ENCODE measurements around the gene KIRREL3. TPM values are rescaled to one million over a fixed set of nuclear protein-coding genes. Genes with fewer than 3 reads are reported as not detected.

Gene KIRREL3
- total and polyA plus RNA-seq, 2 donors (not counting 3 experiments of a cell fraction or from before 2014, with no cell fraction given), result not detected

- dilution Hi-C loops (cut with MboI; ENCODE audit: extremely low pct_ligation_motif_present, low sequenced_read_pairs), result no loop called here
- Histone ChIP-seq H4K20me1 (replicated peaks; ENCODE audit: control insufficient read depth, extremely low read depth, insufficient read depth, low read length) (no peaks in the 10 kb centered on the region), H3K9me1 (replicated peaks; ENCODE audit: control insufficient read depth, extremely low read depth, insufficient read depth, low read length) (no peaks in the 10 kb centered on the region), H3K36me3 (ENCODE audit: control insufficient read depth in 2 of 2, extremely low read depth in 1 of 2, insufficient read depth in 2 of 2, low read length in 2 of 2) (no peaks in the 10 kb centered on the region), H3K4me3 (replicated peaks in 1 of 3; ENCODE audit: insufficient read depth in 1 of 3, low read depth in 1 of 3, low read length in 3 of 3) (no peak overlapping the region), H3K9me3 (replicated peaks; ENCODE audit: control insufficient read depth, insufficient read depth, low read length) (no peaks in the 10 kb centered on the region), H3K4me1 (ENCODE audit: control insufficient read depth, extremely low read depth, insufficient read depth, low read length) (no peaks in the 10 kb centered on the region), H3K27ac (ENCODE audit: insufficient read depth, low read depth, low read length) (no peak overlapping the region), H3K27me3 (ENCODE audit: control insufficient read depth in 2 of 2, insufficient read depth in 2 of 2, low read length in 2 of 2) (no peaks in the 10 kb centered on the region), H3K4me2 (ENCODE audit: insufficient read depth, low read length) (no peak overlapping the region), H3K79me2 (ENCODE audit: control insufficient read depth, insufficient read depth, low read length) (no peaks in the 10 kb centered on the region), H2AFZ (ENCODE audit: low read depth, low read length) (no peak overlapping the region), H3K9ac (replicated peaks; ENCODE audit: extremely low read depth, insufficient read depth, low read length) (no peak overlapping the region)
- TF ChIP-seq MYC (IDR thresholded peaks at IDR 0.05; ENCODE audit: low read depth, low read length) (no peak), JUN (IDR thresholded peaks at IDR 0.05; ENCODE audit: borderline replicate concordance, insufficient read depth, insufficient read length, low read depth) (no peak), GATA2 (IDR thresholded peaks at IDR 0.05; ENCODE audit: insufficient read depth, insufficient read length, low read depth, low read length) (no peak), POLR2AphosphoS5 (IDR thresholded peaks at IDR 0.05; ENCODE audit: insufficient read depth, low read depth, low read length) (no peak), POLR2A (IDR thresholded peaks at IDR 0.05; ENCODE audit: low read depth, low read length) (no peak), EZH2 (IDR thresholded peaks at IDR 0.05; ENCODE audit: borderline replicate concordance, low read depth, low read length, severe bottlenecking) (no peak), MAX (IDR thresholded peaks at IDR 0.05; ENCODE audit: insufficient read depth, insufficient read length) (no peak), FOS (IDR thresholded peaks at IDR 0.05; ENCODE audit: borderline replicate concordance, insufficient read depth, low read length) (no peak)
- TF ChIP-seq, protein P1, sequence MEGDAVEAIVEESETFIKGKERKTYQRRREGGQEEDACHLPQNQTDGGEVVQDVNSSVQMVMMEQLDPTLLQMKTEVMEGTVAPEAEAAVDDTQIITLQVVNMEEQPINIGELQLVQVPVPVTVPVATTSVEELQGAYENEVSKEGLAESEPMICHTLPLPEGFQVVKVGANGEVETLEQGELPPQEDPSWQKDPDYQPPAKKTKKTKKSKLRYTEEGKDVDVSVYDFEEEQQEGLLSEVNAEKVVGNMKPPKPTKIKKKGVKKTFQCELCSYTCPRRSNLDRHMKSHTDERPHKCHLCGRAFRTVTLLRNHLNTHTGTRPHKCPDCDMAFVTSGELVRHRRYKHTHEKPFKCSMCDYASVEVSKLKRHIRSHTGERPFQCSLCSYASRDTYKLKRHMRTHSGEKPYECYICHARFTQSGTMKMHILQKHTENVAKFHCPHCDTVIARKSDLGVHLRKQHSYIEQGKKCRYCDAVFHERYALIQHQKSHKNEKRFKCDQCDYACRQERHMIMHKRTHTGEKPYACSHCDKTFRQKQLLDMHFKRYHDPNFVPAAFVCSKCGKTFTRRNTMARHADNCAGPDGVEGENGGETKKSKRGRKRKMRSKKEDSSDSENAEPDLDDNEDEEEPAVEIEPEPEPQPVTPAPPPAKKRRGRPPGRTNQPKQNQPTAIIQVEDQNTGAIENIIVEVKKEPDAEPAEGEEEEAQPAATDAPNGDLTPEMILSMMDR (IDR thresholded peaks at IDR 0.05; ENCODE audit: extremely low read depth in 1 of 2, insufficient read depth in 1 of 2, low read depth in 1 of 2, low read length in 2 of 2), result no peak
- intact Hi-C loops (cut with micrococcal nuclease), result loop anchor here (5.0 kb wide), 1 partner anchor 275 kb away; no protein-coding TSS in a partner anchor
- BruUV-seq (replicated peaks), result no TSS peak
- POLR2A ChIA-PET, result no interaction called here
- DNase-seq (ENCODE audit: low read depth, low spot score) (no peak), FAIRE-seq (no peak)
- CTCF ChIA-PET, result interaction anchor here (1.0 to 3.7 kb wide), 3 partner anchors 507 to 560 kb away, joined by 3 to 40 read pairs (median 39); no protein-coding TSS in a partner anchor
These were observed 8.3 kb downstream of the KIRREL3 start for GRCh38 chr11:126992065-126992803.

Data from endothelial cell of umbilical vein (primary cell).